ENCODE measurements around the gene GNLY.
"Not testable (repeated sequence)": the region's sequence is repeated elsewhere in the genome, so short reads cannot be mapped to it uniquely, and the experiment has no call there.

Gene GNLY

GRCh38 chr2:85707304-85707703 is 13.1 kb downstream of the GNLY start:
- DNase-seq (ENCODE audit: low read depth in 1 of 2, low spot score in 1 of 2), result peak in 1 of 2 donors; percentile 21

- no peak for DNase-seq (ENCODE audit: low read depth in 1 of 2, low spot score in 1 of 2)
Observed at GRCh38 chr2:85708641-85709040, 14.5 kb downstream of the GNLY start.

GRCh38 chr2:85709401-85709811 is 15.2 kb downstream of the GNLY start:
- DNase-seq (ENCODE audit: low read depth in 1 of 2, low spot score in 1 of 2), result no peak

GRCh38 chr2:85710687-85711577 is 16.8 kb downstream of the GNLY start:
- no peak for DNase-seq (ENCODE audit: low read depth in 1 of 2, low spot score in 1 of 2)

- no peak for DNase-seq (ENCODE audit: low read depth in 1 of 2, low spot score in 1 of 2)
Observed at GRCh38 chr2:85711578-85712060, 17.5 kb downstream of the GNLY start.

- DNase-seq (ENCODE audit: low read depth in 1 of 2, low spot score in 1 of 2), result no peak
Observed at GRCh38 chr2:85712336-85712735, 18.2 kb downstream of the GNLY start.

- no peak for DNase-seq (ENCODE audit: low read depth in 1 of 2, low spot score in 1 of 2)
Observed at GRCh38 chr2:85712849-85713612, 18.9 kb downstream of the GNLY start.

GRCh38 chr2:85713836-85714235 is 19.7 kb downstream of the GNLY start:
- no peak for DNase-seq (ENCODE audit: low read depth in 1 of 2, low spot score in 1 of 2)

- not testable (repeated sequence) for DNase-seq (ENCODE audit: low read depth in 1 of 2, low spot score in 1 of 2)
Observed at GRCh38 chr2:85714421-85714820, 20.3 kb downstream of the GNLY start.

- no peak for DNase-seq (ENCODE audit: low read depth in 1 of 2, low spot score in 1 of 2)
Observed at GRCh38 chr2:85714841-85715240, 20.7 kb downstream of the GNLY start.

- no peak for DNase-seq (ENCODE audit: low read depth in 1 of 2, low spot score in 1 of 2)
Observed at GRCh38 chr2:85716346-85716914, 22.3 kb downstream of the GNLY start.

- DNase-seq (ENCODE audit: low read depth in 1 of 2, low spot score in 1 of 2), result no peak
Observed at GRCh38 chr2:85717308-85718008, 23.3 kb downstream of the GNLY start.

- DNase-seq (ENCODE audit: low read depth in 1 of 2, low spot score in 1 of 2), result no peak
Observed at GRCh38 chr2:85718009-85718391, 23.8 kb downstream of the GNLY start.

- DNase-seq (ENCODE audit: low read depth in 1 of 2, low spot score in 1 of 2), result no peak
Observed at GRCh38 chr2:85718885-85719492, 24.8 kb downstream of the GNLY start.

GRCh38 chr2:85719609-85720240 is 25.6 kb downstream of the GNLY start:
- DNase-seq (ENCODE audit: low read depth in 1 of 2, low spot score in 1 of 2), result no peak

- DNase-seq (ENCODE audit: low read depth in 1 of 2, low spot score in 1 of 2), result no peak
Observed at GRCh38 chr2:85720533-85720932, 26.4 kb downstream of the GNLY start.

GRCh38 chr2:85721641-85722040 is 27.5 kb downstream of the GNLY start:
- DNase-seq (ENCODE audit: low read depth in 1 of 2, low spot score in 1 of 2), result no peak

- DNase-seq (ENCODE audit: low read depth in 1 of 2, low spot score in 1 of 2), result no peak
Observed at GRCh38 chr2:85722519-85722918, 28.4 kb downstream of the GNLY start.

- DNase-seq (ENCODE audit: low read depth in 1 of 2, low spot score in 1 of 2), result no peak
Observed at GRCh38 chr2:85723707-85724360, 29.7 kb downstream of the GNLY start.

- DNase-seq (ENCODE audit: low read depth in 1 of 2, low spot score in 1 of 2), result no peak
Observed at GRCh38 chr2:85724731-85725181, 30.6 kb downstream of the GNLY start.

Data from stimulated activated CD4-positive, alpha-beta T cell treated with anti-CD3 and anti-CD28 coated beads, Interleukin-15, amount 100 ng/mL, for 1 hour (primary cell).